ENCODE data around the gene PPP1R12A.
"Not testable (repeated sequence)": the region's sequence is repeated elsewhere in the genome, so short reads cannot be mapped to it uniquely, and the experiment has no call there.

The PPP1R12A gene

DNA sequence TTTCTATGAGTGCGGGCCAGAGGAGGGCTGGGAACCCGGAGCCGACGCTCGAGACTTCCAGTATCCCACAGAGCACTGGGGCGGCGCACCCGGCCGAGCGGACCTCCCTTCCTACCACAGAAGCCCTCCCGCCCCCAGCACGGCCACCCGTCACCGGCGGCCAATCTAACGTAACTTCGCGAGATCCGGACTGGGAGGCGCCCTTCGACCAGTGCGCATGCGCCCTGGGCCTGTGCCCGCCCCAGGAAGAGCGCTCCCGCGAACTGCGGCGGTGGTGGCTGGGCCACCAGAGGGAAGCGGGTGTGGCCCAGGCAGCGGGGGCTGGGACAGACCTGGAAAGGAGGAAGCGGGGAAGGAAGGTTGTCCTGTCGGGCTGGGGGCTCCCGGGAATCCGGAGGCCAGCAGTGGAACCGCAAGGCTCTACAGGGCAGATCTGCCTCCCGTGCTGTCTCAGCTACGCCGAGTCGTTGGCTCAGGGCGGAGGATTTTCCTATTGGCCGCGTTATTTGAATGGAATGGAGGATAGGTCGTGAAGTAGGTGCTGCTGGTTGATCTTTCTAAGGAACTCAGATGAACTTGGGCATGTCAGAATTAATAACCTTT, at the start of gene PPP1R12A:
TSS of gene PPP1R12A (minus strand) at position 77 of the 603 bp plus-strand sequence. CDS start 166 bp downstream, outside the sequence.
- peak; percentile 95 for DNase-seq

DNA sequence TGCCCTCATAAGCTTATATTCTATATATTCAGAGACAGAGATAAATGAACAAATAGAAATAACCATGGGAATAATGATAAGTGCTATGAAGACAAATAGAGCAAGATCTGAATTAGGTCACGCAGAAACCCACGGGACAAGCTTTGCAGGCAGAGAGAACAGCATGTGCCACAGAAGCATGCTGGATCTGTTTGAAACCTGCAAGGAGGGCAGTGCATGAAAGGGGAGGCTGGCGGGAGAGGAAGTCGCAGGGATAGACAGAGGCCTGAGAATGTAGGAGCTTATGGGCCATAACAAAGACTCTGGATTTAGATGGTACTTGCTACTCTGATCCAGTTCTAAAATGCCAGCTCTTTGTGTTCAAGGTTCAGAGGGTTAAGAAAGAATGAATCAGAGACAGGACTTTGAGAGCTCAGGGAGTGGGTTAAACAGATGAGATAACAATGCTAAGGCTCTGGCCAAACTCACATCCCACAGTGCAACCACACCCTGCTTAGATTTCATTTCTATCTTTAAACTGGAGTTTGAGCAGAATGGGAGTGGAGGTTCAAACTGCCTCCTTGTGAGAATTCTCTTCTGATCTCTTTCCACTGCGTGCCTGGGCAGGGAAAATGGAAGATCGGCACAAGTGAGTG, 49.2 kb upstream of the PPP1R12A start:
- DNase-seq, result no peak

- no peak for DNase-seq
These were observed 48.6 kb upstream of the PPP1R12A start for GRCh38 chr12:79983492-79983891.

GRCh38 chr12:79982086-79983062, 47.5 kb upstream of the PPP1R12A start:
- no peak for DNase-seq

DNA sequence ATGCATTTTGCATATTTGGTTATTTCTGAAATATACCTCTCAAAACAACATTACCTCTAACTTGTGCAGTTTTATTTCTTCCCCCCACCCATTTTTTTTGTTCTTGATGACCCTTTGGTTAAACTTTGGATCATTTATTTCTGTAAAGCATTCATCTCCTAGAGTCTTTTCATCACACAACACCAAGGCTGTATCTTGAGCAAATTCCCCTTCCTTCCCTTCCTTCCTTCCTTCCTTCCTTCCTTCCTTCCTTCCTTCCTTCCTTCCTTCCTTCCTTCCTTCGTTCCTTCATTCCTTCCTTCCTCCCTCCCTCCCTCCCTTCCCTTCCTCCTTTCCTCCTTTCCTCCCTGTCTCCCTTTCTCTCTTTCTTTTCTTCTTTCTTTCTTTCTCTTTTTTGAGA, 43.8 kb upstream of the PPP1R12A start:
- DNase-seq, result no peak

DNA sequence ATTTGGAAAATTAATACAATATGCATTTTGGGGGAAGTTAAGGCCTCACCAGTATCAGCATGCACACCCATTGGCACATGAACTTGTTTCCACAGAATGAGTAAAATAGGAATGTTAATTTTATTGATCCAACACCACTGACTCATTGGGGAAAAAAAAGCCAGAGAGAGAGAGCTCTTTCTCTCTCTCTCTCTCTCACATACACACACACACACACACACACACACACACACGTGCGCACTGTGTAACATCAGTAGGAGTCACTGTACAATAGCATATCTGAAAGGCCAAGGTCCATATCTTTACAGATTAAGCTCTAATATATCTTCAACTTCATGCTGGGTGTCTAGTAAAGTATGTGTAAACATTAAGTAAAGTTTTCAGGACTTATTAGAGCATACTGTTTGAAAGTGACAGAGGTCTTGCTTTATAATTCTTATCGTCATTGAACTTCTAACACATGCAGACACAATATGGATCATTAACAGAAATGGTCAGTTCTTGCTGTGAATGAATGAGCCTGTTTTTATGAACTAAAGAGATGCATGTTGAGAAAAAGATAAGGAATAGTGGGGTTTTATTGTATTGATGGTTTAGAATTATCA, 43.1 kb upstream of the PPP1R12A start:
- not testable (repeated sequence) for DNase-seq

DNA sequence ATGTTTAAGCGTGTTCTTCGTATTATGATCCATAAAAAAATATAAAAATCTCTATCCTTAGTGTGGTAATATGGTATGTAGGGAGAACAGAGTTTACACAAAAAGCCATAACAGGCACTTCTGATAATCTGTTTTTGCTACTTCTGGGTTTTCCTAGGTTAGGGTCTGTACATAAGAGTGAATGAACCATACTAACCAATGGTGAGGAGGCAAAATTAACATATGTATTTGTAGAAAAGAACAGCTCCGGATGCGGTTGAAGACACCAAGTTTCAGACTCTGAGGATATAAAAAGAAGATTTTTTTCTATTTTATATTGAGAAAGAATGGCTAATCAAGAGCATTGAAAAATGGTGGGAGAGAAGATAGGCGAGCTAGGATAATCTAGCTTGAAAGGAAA, 40.2 kb upstream of the PPP1R12A start:
- DNase-seq, result no peak

DNA sequence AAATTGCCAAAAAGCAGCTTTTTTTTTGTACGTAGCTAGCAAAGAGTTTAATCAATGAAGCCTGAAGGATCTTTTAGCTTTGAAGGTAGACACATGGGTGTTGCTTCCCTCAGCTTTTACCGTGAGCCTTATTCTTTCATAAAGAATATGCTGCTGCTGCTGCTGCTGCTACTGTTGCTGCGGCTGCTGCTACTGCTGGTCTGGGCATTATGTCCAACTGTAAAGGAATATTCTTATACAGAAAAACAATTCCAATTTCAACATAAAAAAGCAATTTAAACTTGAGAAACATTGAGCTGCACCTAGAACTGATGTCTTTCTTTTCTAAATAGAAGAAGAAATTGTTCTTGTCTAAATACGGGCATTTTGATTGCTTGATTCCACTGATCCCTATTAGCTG, 38.9 kb upstream of the PPP1R12A start:
- DNase-seq, result no peak

DNA sequence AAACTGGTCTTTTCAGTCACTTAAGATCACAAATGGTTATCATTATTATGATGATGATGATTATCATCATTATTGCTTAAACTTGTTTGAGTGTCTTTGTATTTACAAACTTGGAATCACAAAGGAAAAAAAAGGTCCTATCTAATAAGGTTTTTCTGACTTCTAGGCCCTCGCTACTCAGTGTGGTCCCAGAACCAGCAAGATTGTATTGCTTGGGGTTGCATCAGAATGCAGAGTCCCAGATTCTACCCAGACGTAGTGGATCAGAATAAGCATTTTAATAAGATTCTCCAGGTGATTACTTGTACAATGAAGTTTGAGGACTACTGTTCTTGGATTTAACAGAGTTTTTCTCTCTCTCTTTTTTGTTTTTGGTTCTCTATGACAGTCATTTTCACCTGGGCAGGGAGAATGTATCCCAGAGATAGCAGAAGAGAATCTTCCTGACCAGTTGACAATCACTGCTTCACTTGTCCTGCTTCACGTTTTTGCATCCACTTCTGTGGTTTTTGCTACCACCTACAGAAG, 29.3 kb upstream of the PPP1R12A start:
- no peak for DNase-seq

DNA sequence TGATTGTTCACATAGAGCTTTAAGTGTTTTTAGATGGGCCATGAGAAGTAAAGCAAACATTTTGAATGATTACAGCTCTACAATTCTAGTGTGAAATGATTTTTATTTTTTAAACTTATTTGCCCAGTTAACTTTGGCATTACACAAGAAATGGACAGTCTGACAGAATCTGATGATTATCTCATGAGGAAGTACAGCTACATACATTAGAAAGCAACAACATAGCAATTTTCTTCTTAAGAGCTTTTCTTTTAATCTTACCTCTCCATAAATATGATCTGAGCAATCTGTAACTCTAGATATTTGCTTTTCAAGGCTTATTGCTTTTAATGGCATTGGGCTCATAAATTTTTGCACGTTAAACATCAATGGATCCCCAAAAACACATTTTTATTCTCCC, 26.5 kb upstream of the PPP1R12A start:
- no peak for DNase-seq

DNA sequence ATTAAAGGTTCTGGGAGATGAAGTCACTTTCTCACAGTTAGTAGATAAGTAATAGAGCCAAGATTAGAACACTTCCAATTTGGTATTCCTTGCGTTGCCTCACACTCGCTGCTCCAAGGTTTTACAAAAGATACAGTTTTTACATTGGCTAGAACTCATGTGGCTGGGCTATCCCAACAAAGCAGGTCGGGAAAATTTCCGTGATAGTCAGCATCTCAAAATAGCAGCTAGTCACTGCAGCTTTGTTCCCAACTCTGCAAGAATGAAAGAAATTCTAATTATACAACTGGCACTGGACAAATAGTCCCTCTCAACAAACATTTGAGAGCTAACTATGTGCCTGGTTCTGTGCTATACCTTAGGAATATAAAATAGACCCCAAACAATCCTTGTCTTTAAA, 24.6 kb upstream of the PPP1R12A start:
- DNase-seq, result no peak

- DNase-seq, result no peak
These were observed 22.0 kb upstream of the PPP1R12A start for GRCh38 chr12:79956896-79957295.

DNA sequence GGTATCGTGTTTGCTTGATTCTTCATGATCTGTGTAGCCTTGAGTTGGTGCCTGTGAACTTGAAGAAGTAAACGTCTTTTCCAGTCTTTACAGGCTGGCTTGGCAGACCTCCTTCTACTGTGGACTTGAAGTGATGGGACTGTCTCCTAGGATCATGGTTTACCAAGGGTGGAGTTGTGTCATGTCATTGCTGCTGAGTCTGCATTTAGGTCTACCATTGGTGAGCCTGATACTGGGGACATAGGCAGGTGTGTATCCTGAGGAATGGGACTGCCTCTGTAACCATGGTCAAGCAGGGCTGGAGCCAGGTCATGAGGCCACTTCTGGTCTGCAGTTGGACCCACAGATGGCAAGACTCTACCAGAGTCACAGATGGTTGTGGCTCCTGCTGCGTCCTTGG, 20.7 kb upstream of the PPP1R12A start:
- DNase-seq, result no peak

DNA sequence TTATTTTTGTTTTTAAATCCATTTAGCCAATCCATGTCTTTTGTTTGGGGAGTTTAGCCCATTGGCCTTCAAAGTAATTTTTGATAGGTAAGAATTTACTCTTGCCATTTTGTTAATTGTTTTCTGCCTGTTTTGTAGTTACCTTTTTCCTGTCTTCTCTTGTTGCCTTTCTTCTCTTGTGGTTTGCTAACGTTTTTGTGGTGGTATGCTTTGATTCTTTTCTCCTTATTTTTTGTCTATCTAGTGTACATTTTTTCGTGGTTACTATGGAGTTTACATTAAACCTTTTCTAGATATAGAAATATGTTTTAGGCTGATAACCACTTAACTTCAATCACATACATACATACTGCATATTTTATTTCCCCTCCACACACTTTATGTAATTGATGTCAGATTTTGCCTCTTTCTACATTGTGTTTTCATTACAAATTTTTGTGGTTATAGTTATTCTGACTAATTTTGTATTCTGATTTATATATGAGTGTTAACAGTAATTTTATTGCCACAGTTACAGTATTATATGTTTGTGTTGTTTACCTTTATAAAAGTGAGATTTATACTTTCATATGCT, 19.2 kb upstream of the PPP1R12A start:
- DNase-seq, result no peak

- no peak for DNase-seq
These were observed 14.2 kb upstream of the PPP1R12A start for GRCh38 chr12:79949098-79949497.

DNA sequence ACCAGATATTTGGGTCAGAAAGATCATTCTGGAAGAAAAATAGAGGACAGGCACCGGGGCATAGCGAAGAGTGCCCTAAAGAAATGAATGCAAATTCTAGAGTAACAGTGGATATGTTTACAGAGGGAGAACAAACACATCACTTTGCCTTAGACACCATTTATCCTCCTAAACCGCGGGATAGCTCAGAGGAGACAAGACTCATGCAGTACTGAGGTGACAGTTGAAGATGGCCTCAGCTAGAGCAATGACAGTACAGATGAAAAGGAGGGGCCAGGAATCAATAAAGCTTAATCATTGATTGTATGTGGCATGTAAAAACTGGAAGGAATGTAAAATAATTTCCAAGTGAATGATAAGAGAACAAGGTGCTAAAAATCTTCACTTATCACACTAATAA, 10.5 kb upstream of the PPP1R12A start:
- no peak for DNase-seq

DNA sequence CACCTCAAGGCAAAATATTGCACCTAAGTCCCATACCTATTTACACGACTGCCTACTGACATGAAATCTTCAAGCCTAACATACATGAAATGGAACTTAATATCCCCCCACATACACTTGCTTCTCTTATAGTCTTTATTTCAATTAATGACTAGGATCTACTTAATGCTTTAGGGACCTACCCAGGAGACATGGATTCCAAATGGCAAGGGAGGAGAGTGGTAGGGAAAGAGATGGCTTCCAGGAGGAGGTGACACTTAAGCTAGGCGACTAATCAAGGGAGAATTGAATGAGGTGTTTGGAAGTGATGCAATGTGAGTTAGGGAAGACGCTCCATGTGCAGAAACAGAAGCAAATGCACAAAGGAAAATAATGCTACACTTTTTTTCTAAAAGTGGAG, 9.7 kb upstream of the PPP1R12A start:
- no peak for DNase-seq

- DNase-seq, result not testable (repeated sequence)
These were observed 7.9 kb upstream of the PPP1R12A start for GRCh38 chr12:79942846-79943245.

GRCh38 chr12:79939728-79940310, 4.9 kb upstream of the PPP1R12A start:
- no peak for DNase-seq

- no peak for DNase-seq
These were observed 3.9 kb upstream of the PPP1R12A start for GRCh38 chr12:79938843-79939242.

DNA sequence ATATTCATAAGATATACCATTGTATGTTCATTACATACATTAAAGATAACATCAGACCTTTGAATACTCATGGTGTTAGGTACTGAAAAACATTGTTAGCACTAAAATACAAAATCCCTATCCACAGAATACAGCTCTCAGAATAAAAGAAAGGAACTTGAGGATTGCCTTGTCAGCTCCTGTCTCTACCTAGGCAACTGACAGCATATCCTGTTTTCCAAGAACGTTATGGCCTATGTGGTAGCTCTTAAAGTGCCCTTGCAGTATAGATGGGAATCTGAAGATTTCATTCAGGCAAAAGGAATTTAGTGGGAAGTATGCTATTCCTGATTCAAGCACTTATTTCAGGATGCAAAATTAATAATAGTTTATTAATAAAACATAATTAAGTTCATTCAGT, 1.8 kb upstream of the PPP1R12A start:
- DNase-seq, result no peak

GRCh38 chr12:79935624-79936345, 888 bp upstream of the PPP1R12A start:
- peak; percentile 33 for DNase-seq

All from CD4-positive, alpha-beta T cell treated with Interleukin-10 for 1 hour (primary cell).